NCI-H1092 treated with DMSO at 0.1 percent for 48 hours (cell line): ENCODE results near the gene SEPTIN2.
"Not testable (repeated sequence)": the region's sequence is repeated elsewhere in the genome, so short reads cannot be mapped to it uniquely, and the experiment has no call there.

Source experiments
- DNase-seq: peaks from one replicate; lab custom pipeline; 2025; lab: John Stamatoyannopoulos, UW

The SEPTIN2 gene

GRCh38 chr2:241386519-241386918 lies 70.8 kb downstream of the SEPTIN2 start:
- DNase-seq, result no peak

DNA sequence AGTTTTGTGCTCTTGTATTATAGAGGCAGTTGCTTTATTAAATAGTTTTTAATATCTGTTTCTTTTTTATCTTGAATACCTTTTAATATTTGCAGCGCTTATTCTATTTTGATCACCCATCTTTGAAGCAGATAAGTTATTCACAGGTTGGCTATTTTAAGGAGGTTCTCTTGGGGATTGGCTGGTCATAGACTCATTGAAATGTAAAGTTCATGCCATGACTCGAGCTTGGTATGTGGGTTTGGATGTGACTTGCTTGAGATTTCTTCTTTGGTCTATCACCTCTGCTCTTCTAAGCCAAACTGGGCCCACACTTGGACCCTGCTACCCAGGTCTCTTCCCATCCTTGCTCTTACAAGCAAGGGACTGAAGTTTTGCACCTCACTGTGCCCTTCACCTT lies 74.0 kb downstream of the SEPTIN2 start:
- DNase-seq, result no peak

DNA sequence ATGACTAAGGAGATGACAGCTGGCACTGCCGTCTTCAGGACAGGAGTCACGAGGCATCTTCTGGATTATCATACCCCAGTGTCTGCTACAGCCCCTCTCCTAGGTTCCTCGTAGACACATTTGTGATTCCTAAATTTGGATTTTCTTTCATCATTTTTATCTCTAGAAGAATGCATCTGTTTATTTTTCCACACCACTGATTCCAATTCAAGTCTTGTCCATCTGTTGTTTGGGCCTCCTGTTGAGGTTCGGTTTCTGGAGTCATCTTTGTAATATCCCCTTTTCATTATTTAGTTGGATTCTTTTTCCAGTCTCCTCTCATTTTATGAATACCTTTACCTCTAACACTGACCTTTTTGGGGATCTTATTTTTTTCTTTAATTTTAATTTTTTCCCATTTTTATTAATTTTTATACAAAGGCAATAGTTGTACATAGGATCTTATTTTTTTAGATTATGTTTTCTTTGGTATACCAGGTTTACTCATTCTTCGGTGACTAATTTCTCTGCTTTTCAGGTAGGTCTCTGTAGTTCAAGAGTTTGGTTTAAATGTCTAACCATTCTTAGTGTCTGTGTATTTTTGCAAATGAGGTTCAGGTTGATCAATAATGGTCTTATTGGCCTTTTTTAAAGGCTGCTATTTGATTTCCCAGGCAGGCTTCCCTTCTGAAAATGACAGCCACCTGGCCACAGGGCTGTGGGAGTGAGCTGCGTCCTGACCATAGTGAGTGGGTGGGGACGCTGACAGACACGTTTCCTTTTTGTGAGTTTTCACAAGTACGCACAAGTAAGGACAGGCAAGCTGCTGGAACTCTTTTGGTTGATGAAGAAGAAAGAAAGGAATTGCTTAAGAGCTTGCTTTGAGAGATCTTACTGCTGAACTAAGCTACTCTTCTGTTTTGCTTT lies 74.8 kb downstream of the SEPTIN2 start:
- no peak for DNase-seq

DNA sequence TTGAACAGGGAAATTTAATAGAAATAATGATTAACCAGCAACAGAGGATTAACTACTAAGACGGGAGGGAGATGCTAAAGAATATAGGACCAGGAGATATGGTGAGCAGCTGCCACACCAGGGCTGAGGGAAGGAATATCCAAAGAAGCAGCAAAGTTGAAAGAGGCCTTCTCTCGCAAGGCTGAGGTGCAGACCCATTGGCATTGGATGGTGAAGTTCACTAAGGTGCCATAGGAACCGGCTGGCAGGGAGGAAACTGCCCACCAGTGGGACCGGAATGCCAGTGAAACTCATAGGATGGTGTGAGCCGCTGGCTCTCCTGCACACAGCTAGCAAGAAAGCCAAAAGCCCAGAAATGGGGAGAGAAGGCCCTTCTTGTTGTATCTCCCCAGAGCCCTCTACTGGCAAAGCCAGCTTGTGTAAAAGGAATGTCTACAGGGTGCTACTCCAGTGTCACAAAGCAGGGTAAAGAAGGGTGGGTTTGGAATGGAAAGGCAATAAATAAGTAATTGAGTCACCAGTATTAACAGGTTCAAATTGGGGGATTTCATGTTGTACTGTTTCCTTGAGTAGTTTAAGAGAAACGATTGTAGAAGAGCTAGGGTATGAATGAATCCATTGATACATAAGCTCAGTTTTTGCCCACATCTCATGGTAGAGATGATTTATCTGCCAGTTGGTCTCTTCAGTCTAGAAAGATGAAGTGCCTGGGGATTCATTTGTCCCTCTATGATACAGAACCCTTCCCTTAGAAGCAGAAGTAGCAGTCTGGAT lies 76.4 kb downstream of the SEPTIN2 start:
- DNase-seq, result no peak

GRCh38 chr2:241392753-241393152 lies 77.0 kb downstream of the SEPTIN2 start:
- DNase-seq, result not testable (repeated sequence)

GRCh38 chr2:241393524-241394196 lies 77.9 kb downstream of the SEPTIN2 start:
- DNase-seq, result no peak

- DNase-seq, result not testable (repeated sequence)
Observed at GRCh38 chr2:241396809-241397208, 81.1 kb downstream of the SEPTIN2 start.

GRCh38 chr2:241399941-241400922 lies 84.5 kb downstream of the SEPTIN2 start:
- DNase-seq, result no peak
